Stimulated activated CD4-positive, alpha-beta T cell treated with anti-CD3 and anti-CD28 coated beads, Interleukin-2, amount 100 ng/mL, for 24 hours (primary cell): ENCODE results near the gene EFCAB6.

Experiments
- DNase-seq, 2 donors: peaks; one replicate each; pipeline ENCODE4 v3.0.0-alpha.2; 2020

Gene EFCAB6

GRCh38 chr22:43847376-43848289, 35.5 kb upstream of the EFCAB6 start:
- DNase-seq = no peak

GRCh38 chr22:43846966-43847365, 34.9 kb upstream of the EFCAB6 start:
- DNase-seq = no peak

GRCh38 chr22:43845981-43846380, 33.9 kb upstream of the EFCAB6 start:
- DNase-seq = no peak

- DNase-seq = no peak
Observed at GRCh38 chr22:43844560-43845545, 32.7 kb upstream of the EFCAB6 start.

GRCh38 chr22:43843783-43844530, 31.9 kb upstream of the EFCAB6 start:
- no peak for DNase-seq

- no peak for DNase-seq
Observed at GRCh38 chr22:43841742-43842141, 29.6 kb upstream of the EFCAB6 start.

GRCh38 chr22:43840851-43841250, 28.7 kb upstream of the EFCAB6 start:
- no peak for DNase-seq

GRCh38 chr22:43840431-43840830, 28.3 kb upstream of the EFCAB6 start:
- no peak for DNase-seq

GRCh38 chr22:43839781-43840180, 27.7 kb upstream of the EFCAB6 start:
- no peak for DNase-seq

GRCh38 chr22:43838571-43839307, 26.6 kb upstream of the EFCAB6 start:
- no peak for DNase-seq

- no peak for DNase-seq
Observed at GRCh38 chr22:43838161-43838560, 26.1 kb upstream of the EFCAB6 start.

GRCh38 chr22:43837666-43838065, 25.6 kb upstream of the EFCAB6 start:
- DNase-seq = no peak

- no peak for DNase-seq
Observed at GRCh38 chr22:43835736-43836135, 23.6 kb upstream of the EFCAB6 start.

GRCh38 chr22:43835166-43835565, 23.1 kb upstream of the EFCAB6 start:
- DNase-seq = no peak

- DNase-seq = no peak
Observed at GRCh38 chr22:43833286-43834240, 21.5 kb upstream of the EFCAB6 start.

GRCh38 chr22:43832393-43833265, 20.5 kb upstream of the EFCAB6 start:
- no peak for DNase-seq

- DNase-seq = no peak
Observed at GRCh38 chr22:43831561-43832392, 19.7 kb upstream of the EFCAB6 start.

- DNase-seq = no peak
Observed at GRCh38 chr22:43830931-43831560, 18.9 kb upstream of the EFCAB6 start.
